Thoracic aorta (tissue), 2 donors: ENCODE measurements around the gene SLC22A2. TPM values are rescaled to one million over a fixed set of nuclear protein-coding genes. Genes with fewer than 3 reads are reported as not detected.

Experiments
- ATAC-seq: fragments of 150-250 bp; one replicate; pipeline ENCODE4 v1.8.0; 2017; ENCODE audit warnings: low read depth; ENCODE audit not compliant: insufficient number of reproducible peaks, low FRiP score
- DNase-seq: peaks from one replicate; pipeline ENCODE4 v3.0.0-alpha.2; 2020; ENCODE audit warnings: low spot score
- H3K27ac ChIP-seq, 2 donors: fragments of 200-600 bp; sonication (generic); 1 replicate in 1 of 2; 2 replicates in 1 of 2; pipeline ENCODE4 v1.5.1; 2016; ENCODE audit warnings: mild to moderate bottlenecking in 2 of 2, moderate library complexity in 2 of 2
- H3K27me3 ChIP-seq: fragments of 200-600 bp; sonication (generic); replicated peaks from 2 replicates; pipeline ENCODE4 v1.6.0; 2016; ENCODE audit warnings: mild to moderate bottlenecking; ENCODE audit not compliant: insufficient read depth
- H3K36me3 ChIP-seq: fragments of 200-600 bp; sonication (generic); one replicate; pipeline ENCODE4 v1.5.1; 2016
- H3K4me1 ChIP-seq, 2 donors: fragments of 200-600 bp; sonication (generic); 1 replicate in 1 of 2; 2 replicates in 1 of 2; pipeline versions ENCODE4 v1.5.1 to v1.6.0; 2016; ENCODE audit warnings: low read depth in 2 of 2, mild to moderate bottlenecking in 1 of 2; ENCODE audit not compliant: control insufficient read depth in 1 of 2
- H3K4me3 ChIP-seq: fragments of 200-600 bp; sonication (generic); 2 replicates; pipeline ENCODE4 v1.5.1; 2016; ENCODE audit warnings: mild to moderate bottlenecking
- H3K9me3 ChIP-seq: fragments of 200-600 bp; sonication (generic); 2 replicates; pipeline ENCODE4 v1.5.1; 2016
- CTCF ChIP-seq: fragments of 200-600 bp; sonication (generic); IDR thresholded peaks from one replicate; pipeline ENCODE4 v1.5.1; 2019; ENCODE audit warnings: antibody characterized with exemption
- total RNA-seq, 2 donors: library from RNA; depleted of rRNA; stranded (reverse); fragments of >200 nt; gene quantifications; one replicate each; pipeline versions ENCODE4 v1.1.0 to v1.2.3, GENCODE V29; 2016

The SLC22A2 gene
- total RNA-seq, 2 donors from 2014 or later: not detected

DNA sequence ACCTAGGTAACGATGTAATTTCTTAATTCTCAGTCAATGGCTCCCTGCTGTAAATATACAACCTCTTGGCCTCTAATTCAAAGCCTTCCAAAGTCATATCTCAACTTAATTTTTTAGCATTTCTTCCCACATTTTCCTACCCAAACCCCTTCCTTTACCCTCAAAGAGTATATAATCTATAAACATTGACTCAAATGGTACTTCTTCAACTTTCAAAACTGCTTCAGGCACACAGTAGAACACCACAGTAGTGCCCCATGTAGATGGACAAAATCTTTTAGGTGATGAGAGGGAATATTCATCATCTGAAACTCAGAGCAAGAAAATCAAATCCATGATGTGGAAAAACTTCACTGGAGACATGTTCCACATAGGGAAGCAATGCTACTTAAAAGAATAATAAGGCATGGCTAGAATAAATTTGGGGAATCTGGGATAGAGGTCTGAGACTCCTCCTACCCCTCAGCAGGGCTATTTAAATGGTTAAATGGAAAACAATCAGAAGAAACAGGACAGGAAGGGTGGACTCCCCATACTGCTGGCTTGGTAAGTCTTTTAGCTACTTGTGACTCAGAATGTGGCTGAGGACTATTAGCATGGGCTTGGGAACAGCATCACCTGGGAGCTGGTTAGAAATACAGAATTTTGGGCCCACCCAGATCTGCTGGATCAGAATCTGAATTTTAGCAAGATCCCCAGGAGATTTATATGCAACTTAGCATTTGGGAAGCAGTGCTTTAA lies 6.4 kb downstream of the SLC22A2 start:
- no peak for TF ChIP-seq CTCF
- Histone ChIP-seq H3K27ac (no peak overlapping the region), H3K4me3 (no peak overlapping the region), H3K9me3 (no peaks in the 10 kb centered on the region), H3K4me1 (peaks cover 0 to 23% of the 10 kb centered on the region in 2 donors), H3K27me3 (no peaks in the 10 kb centered on the region), H3K36me3 (no peaks in the 10 kb centered on the region)
- no peak for ATAC-seq
- no peak for DNase-seq

DNA sequence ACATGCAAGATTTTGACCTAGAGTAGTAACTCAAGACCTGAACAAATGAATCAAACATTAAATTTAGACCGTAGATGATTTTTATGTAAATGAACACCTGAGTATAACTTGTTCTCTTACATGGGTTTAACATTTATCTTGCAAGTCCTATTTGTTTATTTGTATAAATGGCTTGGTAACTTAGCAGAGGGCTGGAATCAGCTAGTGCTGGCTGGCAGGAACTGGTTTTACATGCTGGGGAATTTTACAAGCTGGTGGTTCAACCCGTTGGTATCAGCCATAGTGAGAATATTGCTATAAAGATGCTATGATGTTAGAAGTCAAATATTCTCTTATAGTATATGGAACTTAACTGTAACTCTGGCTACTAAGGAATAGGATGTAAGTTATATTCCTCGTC lies 8.9 kb downstream of the SLC22A2 start:
- no peaks in the 10 kb centered on the region for H3K27me3 ChIP-seq
- no peaks in the 10 kb centered on the region for H3K9me3 ChIP-seq
- TF ChIP-seq CTCF: no peak
- no peak for ATAC-seq
- H3K27ac ChIP-seq: no peak overlapping the region
- no peaks in the 10 kb centered on the region for H3K36me3 ChIP-seq
- no peak for DNase-seq
- no peak overlapping the region for H3K4me3 ChIP-seq
- H3K4me1 ChIP-seq: peaks cover 3 to 31% of the 10 kb centered on the region in 2 donors

GRCh38 chr6:160248538-160248937 lies 10.1 kb downstream of the SLC22A2 start:
- Histone ChIP-seq H3K9me3 (no peaks in the 10 kb centered on the region), H3K27ac (no peak overlapping the region), H3K4me1 (peaks cover 13 to 40% of the 10 kb centered on the region in 2 donors), H3K36me3 (no peaks in the 10 kb centered on the region), H3K27me3 (no peaks in the 10 kb centered on the region), H3K4me3 (no peak overlapping the region)
- ATAC-seq: no peak
- no peak for DNase-seq
- no peak for TF ChIP-seq CTCF

GRCh38 chr6:160247457-160247883 lies 11.2 kb downstream of the SLC22A2 start:
- Histone ChIP-seq H3K36me3 (no peaks in the 10 kb centered on the region), H3K4me3 (no peak overlapping the region), H3K9me3 (no peaks in the 10 kb centered on the region), H3K4me1 (peaks cover 14 to 44% of the 10 kb centered on the region in 2 donors), H3K27me3 (no peaks in the 10 kb centered on the region), H3K27ac (no peak overlapping the region)
- no peak for TF ChIP-seq CTCF
- no peak for DNase-seq
- ATAC-seq: no peak

- Histone ChIP-seq H3K36me3 (no peaks in the 10 kb centered on the region), H3K27me3 (no peaks in the 10 kb centered on the region), H3K4me3 (no peak overlapping the region), H3K27ac (no peak overlapping the region), H3K4me1 (peaks cover 36 to 56% of the 10 kb centered on the region in 2 donors), H3K9me3 (no peaks in the 10 kb centered on the region)
- TF ChIP-seq CTCF: no peak
- ATAC-seq (no peak), DNase-seq (no peak)
Observed at GRCh38 chr6:160240691-160241084, 17.9 kb downstream of the SLC22A2 start.
